Kidney capillary endothelial cell (primary cell): ENCODE measurements around the gene SH3RF3.

Experiments used
- DNase-seq: peaks from one replicate; pipeline ENCODE4 v3.0.0-alpha.2; 2018; ENCODE audit warnings: low spot score

SH3RF3 gene

GRCh38 chr2:109417701-109418335 lies 288.8 kb downstream of the SH3RF3 start:
- no peak for DNase-seq

- no peak for DNase-seq
Measured at GRCh38 chr2:109418716-109419115, 289.7 kb downstream of the SH3RF3 start.

- DNase-seq, result no peak
Measured at GRCh38 chr2:109419171-109419756, 290.3 kb downstream of the SH3RF3 start.

- DNase-seq, result no peak
Measured at GRCh38 chr2:109419960-109420370, 291.0 kb downstream of the SH3RF3 start.

GRCh38 chr2:109421101-109421500 lies 292.1 kb downstream of the SH3RF3 start:
- no peak for DNase-seq

- DNase-seq, result no peak
Measured at GRCh38 chr2:109421642-109422041, 292.6 kb downstream of the SH3RF3 start.

GRCh38 chr2:109422071-109422757 lies 293.2 kb downstream of the SH3RF3 start:
- no peak for DNase-seq

- no peak for DNase-seq
Measured at GRCh38 chr2:109422758-109423500, 293.9 kb downstream of the SH3RF3 start.

GRCh38 chr2:109423556-109424359 lies 294.8 kb downstream of the SH3RF3 start:
- DNase-seq, result no peak

- no peak for DNase-seq
Measured at GRCh38 chr2:109425411-109425810, 296.4 kb downstream of the SH3RF3 start.

- no peak for DNase-seq
Measured at GRCh38 chr2:109427661-109428091, 298.7 kb downstream of the SH3RF3 start.

- DNase-seq, result no peak
Measured at GRCh38 chr2:109428281-109428680, 299.3 kb downstream of the SH3RF3 start.

GRCh38 chr2:109428841-109429566 lies 300.0 kb downstream of the SH3RF3 start:
- no peak for DNase-seq

- DNase-seq, result no peak
Measured at GRCh38 chr2:109429567-109430328, 300.7 kb downstream of the SH3RF3 start.

- no peak for DNase-seq
Measured at GRCh38 chr2:109430329-109430636, 301.3 kb downstream of the SH3RF3 start.

GRCh38 chr2:109432421-109432820 lies 303.4 kb downstream of the SH3RF3 start:
- no peak for DNase-seq

- DNase-seq, result no peak
Measured at GRCh38 chr2:109433486-109433885, 304.5 kb downstream of the SH3RF3 start.

- DNase-seq, result no peak
Measured at GRCh38 chr2:109433926-109434325, 304.9 kb downstream of the SH3RF3 start.

- no peak for DNase-seq
Measured at GRCh38 chr2:109434351-109434750, 305.3 kb downstream of the SH3RF3 start.

- DNase-seq, result no peak
Measured at GRCh38 chr2:109435066-109435690, 306.2 kb downstream of the SH3RF3 start.
